ENCODE results near the gene ST3GAL4.

DNA sequence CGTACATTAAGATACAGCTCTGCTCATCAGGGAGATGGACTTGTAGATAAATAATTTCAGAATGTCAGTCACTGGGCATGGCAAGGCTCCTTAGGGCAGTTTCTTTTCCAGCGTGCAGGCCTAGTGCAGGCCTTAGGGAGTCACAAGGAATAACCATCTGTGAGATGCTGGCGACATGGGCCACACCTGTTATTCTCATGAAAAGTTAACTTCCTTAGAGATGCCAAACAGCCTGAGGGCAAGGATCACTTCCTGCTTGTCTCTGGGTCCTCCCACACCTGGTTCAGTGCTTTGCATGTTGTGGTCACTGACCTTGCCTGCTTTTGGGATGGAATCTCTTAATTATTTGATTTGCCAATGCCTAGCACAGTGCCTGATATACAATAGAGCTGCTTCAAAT, 70.6 kb downstream of the ST3GAL4 start:
- TF ChIP-seq CTCF (conservative IDR thresholded peaks at IDR 0.05; ENCODE audit: low read length) (no peak), EZH2phosphoT487 (IDR thresholded peaks at IDR 0.05; ENCODE audit: borderline replicate concordance, low read depth, low read length) (no peak)

Data from OCI-LY7 (cell line).